ENCODE data around the gene PPARG. TPM values are rescaled to one million over a fixed set of nuclear protein-coding genes. Genes with fewer than 3 reads are reported as not detected.

Gene PPARG
- total and polyA plus RNA-seq, 2 experiments from 2014 or later = 0.15 to 0.42 TPM

DNA sequence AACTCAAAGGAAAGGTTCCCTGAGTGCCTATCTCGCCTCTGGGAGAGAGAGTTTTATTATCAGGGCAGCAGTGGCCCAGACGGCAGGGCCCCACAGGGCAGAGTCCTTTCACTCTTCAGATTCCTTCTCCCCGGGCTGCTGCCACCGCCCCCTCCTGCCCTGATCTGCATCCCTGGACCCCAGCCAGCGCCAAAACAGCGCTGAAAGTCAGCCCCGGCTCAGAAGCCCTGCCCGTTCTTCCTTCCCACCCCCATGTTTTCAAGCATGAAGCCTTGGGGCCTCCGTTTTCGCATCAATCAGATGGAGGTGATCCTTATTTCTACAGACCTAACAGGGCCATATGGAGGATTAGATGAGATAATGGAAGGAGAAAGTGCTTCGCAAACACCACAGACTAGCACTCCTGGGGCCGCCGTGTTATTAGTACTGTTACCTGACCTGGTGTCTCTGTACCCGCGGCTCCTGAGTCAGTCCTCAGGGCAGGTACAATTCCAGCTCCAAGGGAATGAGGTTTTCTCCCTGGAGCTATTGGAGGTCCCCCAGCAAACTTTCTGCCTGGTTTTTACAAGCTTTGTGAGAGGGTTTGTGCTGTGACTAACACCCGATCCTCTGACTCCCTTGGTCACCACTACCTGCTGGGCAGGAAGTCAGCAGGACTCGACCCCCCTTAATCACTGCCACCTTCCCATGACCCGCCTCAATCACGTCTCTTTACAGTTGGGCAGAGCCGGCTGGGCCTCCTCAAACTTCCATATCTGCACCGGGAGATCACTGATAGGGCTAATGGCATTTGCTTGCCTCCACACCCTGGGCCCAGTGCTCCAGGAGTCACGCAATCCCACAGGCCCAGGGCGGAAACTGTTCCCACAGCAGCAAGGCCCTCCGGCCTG is 156.0 kb downstream of the PPARG start:
- Mint-ChIP-seq H3K27me3 (ENCODE audit: insufficient read depth, low read depth, poor library complexity) (peaks cover 11% of the 10 kb centered on the region), H3K36me3 (ENCODE audit: low read depth) (no peaks in the 10 kb centered on the region), H3K4me1 (peaks cover 19% of the 10 kb centered on the region), H3K9me3 (no peaks in the 10 kb centered on the region), H3K4me3 (no peak overlapping the region), H3K27ac (no peak overlapping the region)
- peaks cover 11% of the 10 kb centered on the region for H3K4me1 ChIP-seq (ENCODE audit: insufficient read depth)
- H3K79me2 ChIP-seq (replicated peaks; ENCODE audit: insufficient read depth) = no peaks in the 10 kb centered on the region
- H3K27me3 ChIP-seq (ENCODE audit: insufficient read depth) = no peaks in the 10 kb centered on the region
- TF ChIP-seq, protein P1, sequence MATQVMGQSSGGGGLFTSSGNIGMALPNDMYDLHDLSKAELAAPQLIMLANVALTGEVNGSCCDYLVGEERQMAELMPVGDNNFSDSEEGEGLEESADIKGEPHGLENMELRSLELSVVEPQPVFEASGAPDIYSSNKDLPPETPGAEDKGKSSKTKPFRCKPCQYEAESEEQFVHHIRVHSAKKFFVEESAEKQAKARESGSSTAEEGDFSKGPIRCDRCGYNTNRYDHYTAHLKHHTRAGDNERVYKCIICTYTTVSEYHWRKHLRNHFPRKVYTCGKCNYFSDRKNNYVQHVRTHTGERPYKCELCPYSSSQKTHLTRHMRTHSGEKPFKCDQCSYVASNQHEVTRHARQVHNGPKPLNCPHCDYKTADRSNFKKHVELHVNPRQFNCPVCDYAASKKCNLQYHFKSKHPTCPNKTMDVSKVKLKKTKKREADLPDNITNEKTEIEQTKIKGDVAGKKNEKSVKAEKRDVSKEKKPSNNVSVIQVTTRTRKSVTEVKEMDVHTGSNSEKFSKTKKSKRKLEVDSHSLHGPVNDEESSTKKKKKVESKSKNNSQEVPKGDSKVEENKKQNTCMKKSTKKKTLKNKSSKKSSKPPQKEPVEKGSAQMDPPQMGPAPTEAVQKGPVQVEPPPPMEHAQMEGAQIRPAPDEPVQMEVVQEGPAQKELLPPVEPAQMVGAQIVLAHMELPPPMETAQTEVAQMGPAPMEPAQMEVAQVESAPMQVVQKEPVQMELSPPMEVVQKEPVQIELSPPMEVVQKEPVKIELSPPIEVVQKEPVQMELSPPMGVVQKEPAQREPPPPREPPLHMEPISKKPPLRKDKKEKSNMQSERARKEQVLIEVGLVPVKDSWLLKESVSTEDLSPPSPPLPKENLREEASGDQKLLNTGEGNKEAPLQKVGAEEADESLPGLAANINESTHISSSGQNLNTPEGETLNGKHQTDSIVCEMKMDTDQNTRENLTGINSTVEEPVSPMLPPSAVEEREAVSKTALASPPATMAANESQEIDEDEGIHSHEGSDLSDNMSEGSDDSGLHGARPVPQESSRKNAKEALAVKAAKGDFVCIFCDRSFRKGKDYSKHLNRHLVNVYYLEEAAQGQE (IDR thresholded peaks at IDR 0.05; ENCODE audit: unreplicated experiment) = no peak
- TF ChIP-seq, protein P2, sequence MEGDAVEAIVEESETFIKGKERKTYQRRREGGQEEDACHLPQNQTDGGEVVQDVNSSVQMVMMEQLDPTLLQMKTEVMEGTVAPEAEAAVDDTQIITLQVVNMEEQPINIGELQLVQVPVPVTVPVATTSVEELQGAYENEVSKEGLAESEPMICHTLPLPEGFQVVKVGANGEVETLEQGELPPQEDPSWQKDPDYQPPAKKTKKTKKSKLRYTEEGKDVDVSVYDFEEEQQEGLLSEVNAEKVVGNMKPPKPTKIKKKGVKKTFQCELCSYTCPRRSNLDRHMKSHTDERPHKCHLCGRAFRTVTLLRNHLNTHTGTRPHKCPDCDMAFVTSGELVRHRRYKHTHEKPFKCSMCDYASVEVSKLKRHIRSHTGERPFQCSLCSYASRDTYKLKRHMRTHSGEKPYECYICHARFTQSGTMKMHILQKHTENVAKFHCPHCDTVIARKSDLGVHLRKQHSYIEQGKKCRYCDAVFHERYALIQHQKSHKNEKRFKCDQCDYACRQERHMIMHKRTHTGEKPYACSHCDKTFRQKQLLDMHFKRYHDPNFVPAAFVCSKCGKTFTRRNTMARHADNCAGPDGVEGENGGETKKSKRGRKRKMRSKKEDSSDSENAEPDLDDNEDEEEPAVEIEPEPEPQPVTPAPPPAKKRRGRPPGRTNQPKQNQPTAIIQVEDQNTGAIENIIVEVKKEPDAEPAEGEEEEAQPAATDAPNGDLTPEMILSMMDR (conservative IDR thresholded peaks at IDR 0.05; ENCODE audit: low read depth in 2 of 2) = no peak
- TF ChIP-seq JUNB (IDR thresholded peaks at IDR 0.05; ENCODE audit: unreplicated experiment) (no peak), POLR2AphosphoS5 (IDR thresholded peaks at IDR 0.05; ENCODE audit: low read depth) (no peak), ZNF114 (CRISPR knock-in tag; IDR thresholded peaks at IDR 0.05) (no peak), STAT1 (IDR thresholded peaks at IDR 0.05; ENCODE audit: unreplicated experiment) (no peak), CREB1 (CRISPR knock-in tag; IDR thresholded peaks at IDR 0.05; ENCODE audit: low read depth) (no peak), EZH2phosphoT487 (IDR thresholded peaks at IDR 0.05; ENCODE audit: unreplicated experiment) (no peak), ZNF331 (CRISPR knock-in tag; IDR thresholded peaks at IDR 0.05; ENCODE audit: low read depth) (no peak)
- TF ChIP-seq, protein P3, sequence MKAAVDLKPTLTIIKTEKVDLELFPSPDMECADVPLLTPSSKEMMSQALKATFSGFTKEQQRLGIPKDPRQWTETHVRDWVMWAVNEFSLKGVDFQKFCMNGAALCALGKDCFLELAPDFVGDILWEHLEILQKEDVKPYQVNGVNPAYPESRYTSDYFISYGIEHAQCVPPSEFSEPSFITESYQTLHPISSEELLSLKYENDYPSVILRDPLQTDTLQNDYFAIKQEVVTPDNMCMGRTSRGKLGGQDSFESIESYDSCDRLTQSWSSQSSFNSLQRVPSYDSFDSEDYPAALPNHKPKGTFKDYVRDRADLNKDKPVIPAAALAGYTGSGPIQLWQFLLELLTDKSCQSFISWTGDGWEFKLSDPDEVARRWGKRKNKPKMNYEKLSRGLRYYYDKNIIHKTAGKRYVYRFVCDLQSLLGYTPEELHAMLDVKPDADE (IDR thresholded peaks at IDR 0.05) = no peak
- TF ChIP-seq, protein P4, sequence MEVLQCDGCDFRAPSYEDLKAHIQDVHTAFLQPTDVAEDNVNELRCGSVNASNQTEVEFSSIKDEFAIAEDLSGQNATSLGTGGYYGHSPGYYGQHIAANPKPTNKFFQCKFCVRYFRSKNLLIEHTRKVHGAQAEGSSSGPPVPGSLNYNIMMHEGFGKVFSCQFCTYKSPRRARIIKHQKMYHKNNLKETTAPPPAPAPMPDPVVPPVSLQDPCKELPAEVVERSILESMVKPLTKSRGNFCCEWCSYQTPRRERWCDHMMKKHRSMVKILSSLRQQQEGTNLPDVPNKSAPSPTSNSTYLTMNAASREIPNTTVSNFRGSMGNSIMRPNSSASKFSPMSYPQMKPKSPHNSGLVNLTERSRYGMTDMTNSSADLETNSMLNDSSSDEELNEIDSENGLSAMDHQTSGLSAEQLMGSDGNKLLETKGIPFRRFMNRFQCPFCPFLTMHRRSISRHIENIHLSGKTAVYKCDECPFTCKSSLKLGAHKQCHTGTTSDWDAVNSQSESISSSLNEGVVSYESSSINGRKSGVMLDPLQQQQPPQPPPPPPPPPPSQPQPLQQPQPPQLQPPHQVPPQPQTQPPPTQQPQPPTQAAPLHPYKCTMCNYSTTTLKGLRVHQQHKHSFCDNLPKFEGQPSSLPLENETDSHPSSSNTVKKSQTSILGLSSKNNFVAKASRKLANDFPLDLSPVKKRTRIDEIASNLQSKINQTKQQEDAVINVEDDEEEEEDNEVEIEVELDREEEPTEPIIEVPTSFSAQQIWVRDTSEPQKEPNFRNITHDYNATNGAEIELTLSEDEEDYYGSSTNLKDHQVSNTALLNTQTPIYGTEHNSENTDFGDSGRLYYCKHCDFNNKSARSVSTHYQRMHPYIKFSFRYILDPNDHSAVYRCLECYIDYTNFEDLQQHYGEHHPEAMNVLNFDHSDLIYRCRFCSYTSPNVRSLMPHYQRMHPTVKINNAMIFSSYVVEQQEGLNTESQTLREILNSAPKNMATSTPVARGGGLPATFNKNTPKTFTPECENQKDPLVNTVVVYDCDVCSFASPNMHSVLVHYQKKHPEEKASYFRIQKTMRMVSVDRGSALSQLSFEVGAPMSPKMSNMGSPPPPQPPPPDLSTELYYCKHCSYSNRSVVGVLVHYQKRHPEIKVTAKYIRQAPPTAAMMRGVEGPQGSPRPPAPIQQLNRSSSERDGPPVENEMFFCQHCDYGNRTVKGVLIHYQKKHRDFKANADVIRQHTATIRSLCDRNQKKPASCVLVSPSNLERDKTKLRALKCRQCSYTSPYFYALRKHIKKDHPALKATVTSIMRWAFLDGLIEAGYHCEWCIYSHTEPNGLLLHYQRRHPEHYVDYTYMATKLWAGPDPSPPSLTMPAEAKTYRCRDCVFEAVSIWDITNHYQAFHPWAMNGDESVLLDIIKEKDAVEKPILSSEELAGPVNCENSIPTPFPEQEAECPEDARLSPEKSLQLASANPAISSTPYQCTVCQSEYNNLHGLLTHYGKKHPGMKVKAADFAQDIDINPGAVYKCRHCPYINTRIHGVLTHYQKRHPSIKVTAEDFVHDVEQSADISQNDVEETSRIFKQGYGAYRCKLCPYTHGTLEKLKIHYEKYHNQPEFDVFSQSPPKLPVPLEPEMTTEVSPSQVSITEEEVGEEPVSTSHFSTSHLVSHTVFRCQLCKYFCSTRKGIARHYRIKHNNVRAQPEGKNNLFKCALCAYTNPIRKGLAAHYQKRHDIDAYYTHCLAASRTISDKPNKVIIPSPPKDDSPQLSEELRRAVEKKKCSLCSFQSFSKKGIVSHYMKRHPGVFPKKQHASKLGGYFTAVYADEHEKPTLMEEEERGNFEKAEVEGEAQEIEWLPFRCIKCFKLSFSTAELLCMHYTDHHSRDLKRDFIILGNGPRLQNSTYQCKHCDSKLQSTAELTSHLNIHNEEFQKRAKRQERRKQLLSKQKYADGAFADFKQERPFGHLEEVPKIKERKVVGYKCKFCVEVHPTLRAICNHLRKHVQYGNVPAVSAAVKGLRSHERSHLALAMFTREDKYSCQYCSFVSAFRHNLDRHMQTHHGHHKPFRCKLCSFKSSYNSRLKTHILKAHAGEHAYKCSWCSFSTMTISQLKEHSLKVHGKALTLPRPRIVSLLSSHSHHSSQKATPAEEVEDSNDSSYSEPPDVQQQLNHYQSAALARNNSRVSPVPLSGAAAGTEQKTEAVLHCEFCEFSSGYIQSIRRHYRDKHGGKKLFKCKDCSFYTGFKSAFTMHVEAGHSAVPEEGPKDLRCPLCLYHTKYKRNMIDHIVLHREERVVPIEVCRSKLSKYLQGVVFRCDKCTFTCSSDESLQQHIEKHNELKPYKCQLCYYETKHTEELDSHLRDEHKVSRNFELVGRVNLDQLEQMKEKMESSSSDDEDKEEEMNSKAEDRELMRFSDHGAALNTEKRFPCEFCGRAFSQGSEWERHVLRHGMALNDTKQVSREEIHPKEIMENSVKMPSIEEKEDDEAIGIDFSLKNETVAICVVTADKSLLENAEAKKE (CRISPR knock-in tag; IDR thresholded peaks at IDR 0.05) = no peak
- H3K27ac ChIP-seq (ENCODE audit: low read depth) = no peak overlapping the region
- H2AFZ ChIP-seq = peak overlapping the region; percentile 99
- H3K4me3 ChIP-seq = peak overlapping the region; percentile 20; the same call in 1 of the 2 replicates
- H3K9me2 ChIP-seq (ENCODE audit: insufficient read depth) = no peaks in the 10 kb centered on the region
- peak; percentile 89 for ATAC-seq
- no peaks in the 10 kb centered on the region for H3K36me3 ChIP-seq (ENCODE audit: insufficient read depth)
- H3K4me2 ChIP-seq = peak overlapping the region; percentile 62
- DNase-seq (ENCODE audit: low spot score) = peak; percentile 40
- no peaks in the 10 kb centered on the region; the same call in 1 of the 2 replicates for H3F3A ChIP-seq (replicated peaks; ENCODE audit: low read depth)
- H4K20me1 ChIP-seq (replicated peaks; ENCODE audit: insufficient read depth) = no peaks in the 10 kb centered on the region
